GM19035 (cell line): ENCODE measurements around the gene LUZP1.
"Not testable (repeated sequence)": the region's sequence is repeated elsewhere in the genome, so short reads cannot be mapped to it uniquely, and the experiment has no call there.

Experiments
- ATAC-seq: cut with Tn5 transposase; IDR thresholded peaks from one replicate; pipeline ENCODE4 v1.9.1; 2021; ENCODE audit not compliant: unreplicated experiment

Gene LUZP1

GRCh38 chr1:23168445-23169194 is at the start of gene LUZP1:
Gene LUZP1 (minus strand): TSS chr1:23168856.
- peak; percentile 83 for ATAC-seq

GRCh38 chr1:23217421-23218115 is 48.9 kb upstream of the LUZP1 start, which contains the start of gene HTR1D:
Gene HTR1D (minus strand): TSS chr1:23217502. CDS start chr1:23194219, 23,283 bp downstream.
- no peak for ATAC-seq

GRCh38 chr1:23216771-23217420 is 48.2 kb upstream of the LUZP1 start:
- ATAC-seq, result no peak

- no peak for ATAC-seq
Measured at GRCh38 chr1:23215751-23216449, 47.2 kb upstream of the LUZP1 start.

GRCh38 chr1:23215291-23215690 is 46.6 kb upstream of the LUZP1 start:
- no peak for ATAC-seq

GRCh38 chr1:23214640-23215039 is 46.0 kb upstream of the LUZP1 start:
- no peak for ATAC-seq

GRCh38 chr1:23211955-23212354 is 43.3 kb upstream of the LUZP1 start:
- no peak for ATAC-seq

- ATAC-seq, result no peak
Measured at GRCh38 chr1:23210963-23211362, 42.3 kb upstream of the LUZP1 start.

GRCh38 chr1:23210351-23210785 is 41.7 kb upstream of the LUZP1 start:
- ATAC-seq, result no peak

GRCh38 chr1:23209770-23210169 is 41.1 kb upstream of the LUZP1 start:
- no peak for ATAC-seq

- ATAC-seq, result no peak
Measured at GRCh38 chr1:23208527-23208926, 39.9 kb upstream of the LUZP1 start.

GRCh38 chr1:23207733-23208132 is 39.1 kb upstream of the LUZP1 start:
- not testable (repeated sequence) for ATAC-seq

GRCh38 chr1:23202263-23202749 is 33.6 kb upstream of the LUZP1 start:
- no peak for ATAC-seq

GRCh38 chr1:23200883-23201282 is 32.2 kb upstream of the LUZP1 start:
- ATAC-seq, result no peak

- no peak for ATAC-seq
Measured at GRCh38 chr1:23198373-23198772, 29.7 kb upstream of the LUZP1 start.

GRCh38 chr1:23196627-23197328 is 28.1 kb upstream of the LUZP1 start:
- ATAC-seq, result no peak

GRCh38 chr1:23194119-23194984 is 25.7 kb upstream of the LUZP1 start:
- no peak for ATAC-seq

- ATAC-seq, result no peak
Measured at GRCh38 chr1:23193391-23194118, 24.9 kb upstream of the LUZP1 start.

- ATAC-seq, result no peak
Measured at GRCh38 chr1:23191199-23191598, 22.5 kb upstream of the LUZP1 start.
